Breast epithelium (tissue), 3 donors: ENCODE measurements around the gene TJAP1.

ENCODE experiments used
- POLR2A ChIP-seq: fragments of 450-650 bp; IDR thresholded peaks from one replicate; pipeline ENCODE4 v1.6.1; 2016; ENCODE audit warnings: antibody characterized with exemption, mild to moderate bottlenecking, moderate library complexity
- POLR2AphosphoS5 ChIP-seq, 3 donors: sonication (generic); formaldehyde crosslinking; IDR thresholded peaks; one replicate each; pipeline ENCODE4 v1.6.1; 2017; ENCODE audit warnings: antibody characterized with exemption in 3 of 3
- TF ChIP-seq, protein P1 (sequence below), 3 donors: fragments of 450-650 bp; IDR thresholded peaks; one replicate each; pipeline ENCODE4 v1.5.1; 2016 to 2017; ENCODE audit warnings: antibody characterized with exemption in 3 of 3, mild to moderate bottlenecking in 3 of 3, moderate library complexity in 3 of 3

DNA sequence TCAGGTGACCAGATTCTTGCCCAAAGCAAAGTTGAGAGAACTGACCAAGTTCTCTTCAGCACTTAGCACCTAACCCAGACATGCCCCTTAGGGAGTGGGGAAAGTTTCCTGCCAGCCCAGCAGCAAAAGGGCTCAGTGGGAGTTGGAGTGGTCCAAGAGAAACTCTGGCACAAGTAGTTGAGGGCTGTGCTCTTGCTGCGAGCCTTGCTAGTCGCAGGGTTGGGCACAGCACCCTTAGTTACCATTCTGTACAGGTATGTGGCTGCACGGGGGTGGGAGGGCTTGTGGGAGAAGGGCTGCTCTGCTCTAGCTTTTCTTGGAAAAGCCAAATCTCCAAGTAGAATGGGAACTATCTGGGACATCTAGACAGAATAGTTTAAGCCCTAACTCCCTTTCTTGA is 45.9 kb downstream of the TJAP1 start:
- TF ChIP-seq, protein P1, sequence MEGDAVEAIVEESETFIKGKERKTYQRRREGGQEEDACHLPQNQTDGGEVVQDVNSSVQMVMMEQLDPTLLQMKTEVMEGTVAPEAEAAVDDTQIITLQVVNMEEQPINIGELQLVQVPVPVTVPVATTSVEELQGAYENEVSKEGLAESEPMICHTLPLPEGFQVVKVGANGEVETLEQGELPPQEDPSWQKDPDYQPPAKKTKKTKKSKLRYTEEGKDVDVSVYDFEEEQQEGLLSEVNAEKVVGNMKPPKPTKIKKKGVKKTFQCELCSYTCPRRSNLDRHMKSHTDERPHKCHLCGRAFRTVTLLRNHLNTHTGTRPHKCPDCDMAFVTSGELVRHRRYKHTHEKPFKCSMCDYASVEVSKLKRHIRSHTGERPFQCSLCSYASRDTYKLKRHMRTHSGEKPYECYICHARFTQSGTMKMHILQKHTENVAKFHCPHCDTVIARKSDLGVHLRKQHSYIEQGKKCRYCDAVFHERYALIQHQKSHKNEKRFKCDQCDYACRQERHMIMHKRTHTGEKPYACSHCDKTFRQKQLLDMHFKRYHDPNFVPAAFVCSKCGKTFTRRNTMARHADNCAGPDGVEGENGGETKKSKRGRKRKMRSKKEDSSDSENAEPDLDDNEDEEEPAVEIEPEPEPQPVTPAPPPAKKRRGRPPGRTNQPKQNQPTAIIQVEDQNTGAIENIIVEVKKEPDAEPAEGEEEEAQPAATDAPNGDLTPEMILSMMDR (IDR thresholded peaks at IDR 0.05): no peak
- TF ChIP-seq POLR2AphosphoS5 (IDR thresholded peaks at IDR 0.05): no peak
- TF ChIP-seq POLR2A: no peak
